Measurements from ENCODE around the gene FBN1.

FBN1 gene

GRCh38 chr15:48547286-48547685, 98.2 kb downstream of the FBN1 start:
- no peak for DNase-seq

GRCh38 chr15:48546296-48546695, 99.2 kb downstream of the FBN1 start:
- DNase-seq, result no peak

DNA sequence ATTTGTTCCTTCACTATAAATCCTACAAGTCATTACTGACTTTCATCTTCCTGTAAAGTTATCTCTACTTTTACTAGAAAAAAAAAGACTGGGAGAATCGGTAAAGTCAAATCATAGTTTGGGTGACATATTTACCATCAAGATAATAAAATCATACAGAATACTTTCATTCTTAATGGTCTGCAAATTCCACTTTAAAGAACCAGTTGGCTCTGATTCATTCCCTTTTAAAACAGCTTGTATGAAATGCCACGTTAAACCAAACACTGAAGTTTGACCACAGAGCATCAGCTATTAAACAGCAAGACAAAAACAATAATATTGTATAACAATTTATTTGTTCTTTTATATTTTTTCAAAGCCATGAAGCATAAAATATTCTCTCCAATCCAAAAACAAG, 100.7 kb downstream of the FBN1 start:
- no peak for DNase-seq

DNA sequence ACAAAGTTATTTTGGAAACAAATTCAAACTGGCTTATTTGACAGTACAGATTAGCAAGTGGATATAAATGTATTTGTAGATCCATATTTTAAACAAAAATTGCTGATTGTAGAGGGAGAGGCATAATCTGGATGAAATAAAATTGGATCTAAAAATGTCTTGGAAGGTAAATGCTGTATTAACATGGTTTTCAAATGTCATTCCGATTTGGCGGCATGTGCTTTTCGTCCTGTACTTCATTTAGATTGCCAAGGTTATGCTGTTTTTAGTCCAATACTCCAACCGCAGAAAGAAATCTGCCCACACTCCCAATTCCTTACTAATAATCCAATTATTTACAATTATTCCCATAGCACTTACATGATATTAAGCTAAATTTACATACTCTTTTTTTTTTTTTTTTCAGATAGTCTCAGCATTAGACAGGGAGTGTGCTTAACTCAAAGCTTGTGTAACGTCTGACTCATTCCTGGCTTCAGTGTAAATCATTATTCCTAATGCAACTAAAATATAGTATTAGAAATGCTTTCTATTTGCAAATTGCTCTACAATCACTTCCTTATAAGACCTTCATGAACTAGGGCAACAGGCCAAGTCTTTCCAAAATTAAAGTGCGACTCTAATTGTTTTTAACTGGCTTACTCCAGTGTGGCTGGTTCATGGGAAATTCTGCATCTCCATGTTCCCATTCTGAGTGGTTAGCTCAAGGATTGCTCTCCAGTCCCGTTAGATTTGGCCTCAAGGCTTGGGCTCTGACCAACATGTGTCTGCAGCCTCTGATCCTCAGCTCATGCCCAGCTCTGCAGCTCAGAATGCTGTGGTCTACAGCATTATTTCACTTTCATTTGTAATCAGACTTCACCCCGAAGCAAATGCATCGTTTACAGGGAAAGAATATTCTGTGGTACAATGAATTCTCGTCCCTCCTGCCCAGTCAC, 103.9 kb downstream of the FBN1 start:
- no peak for DNase-seq

GRCh38 chr15:48540756-48541155, 104.8 kb downstream of the FBN1 start:
- no peak for DNase-seq

GRCh38 chr15:48538941-48539340, 106.6 kb downstream of the FBN1 start:
- no peak for DNase-seq

DNA sequence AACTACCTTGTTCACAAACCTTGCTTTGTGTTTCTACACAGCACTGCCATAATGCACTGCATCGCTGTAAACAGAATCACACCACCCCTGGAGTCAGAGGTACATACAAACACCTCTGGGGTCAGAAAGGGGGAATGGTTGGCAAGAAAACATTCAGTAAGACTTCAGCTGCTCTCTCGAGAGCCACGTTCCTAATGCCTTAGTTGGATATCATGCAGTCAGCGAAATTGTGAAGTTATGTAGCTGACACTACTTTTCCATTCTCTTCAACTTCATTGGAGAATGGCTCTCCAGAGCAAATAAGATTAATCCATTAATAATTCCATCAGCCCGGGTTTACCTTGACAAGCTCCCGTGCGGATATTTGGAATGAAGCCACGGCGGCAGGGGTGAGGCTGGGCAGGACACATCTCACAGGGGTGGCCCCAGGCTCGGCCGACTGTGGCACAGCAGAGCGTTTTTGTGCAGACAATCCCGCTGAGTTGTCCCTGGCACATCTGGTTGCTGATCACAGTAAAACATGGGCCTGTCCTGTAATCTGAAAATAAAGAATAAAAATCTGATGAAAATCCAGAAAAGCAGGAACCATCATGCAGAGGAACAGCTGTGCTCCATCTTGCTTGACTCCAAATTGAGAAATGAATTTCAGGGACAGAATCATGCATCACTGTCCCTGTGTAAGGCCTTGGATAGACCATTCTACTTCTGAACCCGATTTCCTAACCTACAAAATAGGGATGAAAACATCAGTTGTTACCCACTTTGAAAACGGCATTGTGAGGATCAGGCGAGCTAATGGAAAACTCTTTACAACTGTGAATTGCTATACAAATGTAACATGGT, 108.0 kb downstream of the FBN1 start:
- no peak for DNase-seq

- DNase-seq, result no peak
These were observed 108.8 kb downstream of the FBN1 start for GRCh38 chr15:48536681-48537091.

- DNase-seq, result no peak
These were observed 111.5 kb downstream of the FBN1 start for GRCh38 chr15:48533982-48534381.

DNA sequence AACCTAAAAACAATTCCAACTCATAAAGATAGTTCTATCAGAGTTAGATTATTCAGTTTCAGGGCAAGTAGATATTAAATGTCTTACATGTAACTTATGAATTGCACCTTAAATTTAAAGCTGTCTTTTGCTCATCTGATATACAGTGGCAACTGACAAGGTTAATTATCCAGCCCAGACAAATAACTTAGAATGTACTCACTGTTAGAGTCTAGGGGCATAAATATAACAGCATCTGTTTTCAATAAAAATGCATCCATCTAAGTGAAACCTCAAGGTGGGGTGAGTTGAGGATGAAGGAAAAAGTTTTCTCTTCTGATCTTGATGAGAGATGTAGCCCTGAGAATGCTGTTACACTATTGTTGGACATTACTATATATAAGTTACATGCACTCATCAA, 112.6 kb downstream of the FBN1 start:
- no peak for DNase-seq

DNA sequence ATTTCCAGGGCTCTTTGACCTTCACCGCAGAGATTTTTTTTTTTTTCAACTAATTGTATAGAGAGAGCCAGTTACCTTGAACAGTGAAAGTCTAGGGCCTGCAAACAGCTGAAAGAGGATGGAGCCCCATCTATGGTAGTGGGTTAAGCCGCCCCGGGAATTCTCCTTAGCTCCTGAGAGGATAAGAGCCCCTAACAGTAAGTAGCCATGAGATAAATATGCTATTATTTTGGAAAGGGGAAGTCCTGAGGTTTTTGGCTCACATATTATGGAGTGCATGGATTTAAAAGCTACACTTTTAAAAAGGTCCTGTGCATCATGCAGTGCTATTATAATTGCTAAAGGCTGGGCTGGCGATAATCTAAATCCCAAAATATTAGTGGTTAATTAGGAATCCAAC, 115.0 kb downstream of the FBN1 start:
- DNase-seq, result no peak

- DNase-seq, result no peak
These were observed 116.6 kb downstream of the FBN1 start for GRCh38 chr15:48528921-48529320.

- no peak for DNase-seq
These were observed 118.0 kb downstream of the FBN1 start for GRCh38 chr15:48527517-48527916.

DNA sequence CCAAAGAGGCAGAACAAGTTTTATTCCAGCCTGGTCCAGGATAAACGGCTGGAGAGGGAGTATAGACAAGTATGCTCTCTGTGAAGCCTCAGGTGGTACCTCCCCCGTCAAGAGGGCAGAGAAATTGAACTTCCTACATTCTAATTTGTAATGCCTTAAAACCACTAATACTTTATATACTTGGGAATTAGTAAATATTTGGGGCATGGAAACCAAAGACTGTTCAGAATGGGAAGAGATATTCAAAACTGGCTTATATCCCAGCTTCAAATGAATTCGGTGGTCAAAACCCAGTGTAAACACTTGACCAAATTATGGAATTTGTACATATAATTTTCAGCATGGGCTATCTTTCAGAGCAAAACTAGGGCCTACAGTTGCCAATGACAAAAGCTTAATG, 122.6 kb downstream of the FBN1 start:
- no peak for DNase-seq

DNA sequence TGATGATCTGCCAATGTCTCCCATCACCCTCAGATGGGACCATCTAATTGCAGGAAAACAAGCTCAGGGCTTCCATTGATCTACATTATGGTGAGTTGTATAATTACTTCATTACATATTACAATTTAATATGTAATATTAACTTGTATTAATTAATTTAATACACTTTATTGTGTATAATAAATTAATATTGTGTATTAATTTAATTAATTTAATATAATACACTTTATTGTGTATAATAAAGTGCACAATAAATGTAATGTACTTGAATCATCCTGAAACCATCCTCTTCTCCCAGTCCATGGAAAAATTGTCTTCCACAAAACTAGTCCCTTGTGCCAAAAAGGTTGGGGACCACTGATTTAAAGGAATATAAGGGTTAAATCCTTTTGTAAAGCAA, 123.4 kb downstream of the FBN1 start:
- no peak for DNase-seq

GRCh38 chr15:48520376-48521155, 124.9 kb downstream of the FBN1 start:
- DNase-seq, result no peak

DNA sequence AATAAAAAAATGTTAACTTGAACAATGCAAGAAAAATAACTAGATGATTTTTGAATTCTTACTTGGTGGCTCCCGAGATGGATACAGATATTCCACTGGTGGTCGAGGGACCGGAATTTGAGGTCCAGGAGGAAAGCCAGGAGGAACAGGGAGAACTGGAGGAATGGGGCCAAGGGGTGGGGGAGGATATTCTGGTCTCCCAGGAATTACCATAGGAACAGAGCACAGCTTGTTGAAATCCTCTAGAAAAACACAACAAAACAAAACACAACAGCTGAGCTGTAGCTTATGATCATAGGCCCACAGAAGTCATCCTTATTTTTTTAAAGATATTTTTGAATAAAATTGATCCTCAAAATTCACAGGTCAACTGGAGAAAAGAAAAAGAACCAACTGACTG, 129.4 kb downstream of the FBN1 start:
- no peak for DNase-seq

DNA sequence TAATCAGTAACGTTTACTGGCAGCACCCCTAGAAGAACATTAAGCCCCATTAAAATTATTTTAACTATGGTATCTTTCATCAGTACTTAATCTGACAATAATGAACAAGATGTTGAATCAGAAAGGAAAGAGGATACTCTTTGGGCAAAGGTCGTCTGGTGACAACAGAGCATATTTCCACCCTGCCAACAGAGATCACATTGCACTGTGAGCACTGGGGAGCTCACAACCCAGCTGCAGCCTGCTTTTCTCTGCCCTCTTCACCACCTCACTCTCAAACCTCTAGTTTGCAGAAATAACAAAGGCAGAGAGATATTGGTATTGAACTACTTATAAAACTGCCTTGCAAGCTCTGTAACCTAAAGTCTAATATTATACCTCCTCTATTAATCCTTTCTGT, 130.0 kb downstream of the FBN1 start:
- no peak for DNase-seq

DNA sequence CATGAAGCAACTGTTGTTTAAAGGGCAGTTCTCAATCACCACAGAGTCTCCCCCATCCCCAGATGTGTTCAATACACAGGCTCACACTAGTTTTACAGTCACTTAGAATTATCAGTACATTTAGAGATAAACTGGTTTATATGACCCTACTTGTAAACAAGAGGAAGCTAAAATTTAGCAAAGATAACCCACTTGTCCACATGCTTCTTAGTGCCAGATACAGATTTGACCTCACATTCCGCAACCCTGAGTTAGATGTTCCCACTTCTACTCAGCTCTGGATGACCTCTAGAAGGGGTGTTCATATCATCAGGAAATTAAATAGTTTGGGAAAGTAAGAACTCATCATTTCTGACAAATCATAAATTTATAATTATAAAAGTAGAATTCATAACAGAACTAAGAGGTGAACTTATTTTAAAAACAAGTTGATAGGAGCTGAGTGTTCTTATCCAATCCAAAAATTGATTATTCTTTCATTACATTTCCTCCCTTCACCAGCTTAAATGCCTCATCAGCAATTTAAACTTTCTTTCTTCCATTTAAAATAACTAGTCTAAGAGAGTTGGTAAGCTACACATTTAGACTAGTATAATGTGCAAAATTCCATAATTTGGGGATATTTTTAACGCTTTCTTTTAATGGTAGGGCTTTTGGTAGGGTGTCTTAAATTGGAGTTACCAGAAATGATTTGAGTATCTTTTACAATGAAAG, 131.2 kb downstream of the FBN1 start:
- no peak for DNase-seq

DNA sequence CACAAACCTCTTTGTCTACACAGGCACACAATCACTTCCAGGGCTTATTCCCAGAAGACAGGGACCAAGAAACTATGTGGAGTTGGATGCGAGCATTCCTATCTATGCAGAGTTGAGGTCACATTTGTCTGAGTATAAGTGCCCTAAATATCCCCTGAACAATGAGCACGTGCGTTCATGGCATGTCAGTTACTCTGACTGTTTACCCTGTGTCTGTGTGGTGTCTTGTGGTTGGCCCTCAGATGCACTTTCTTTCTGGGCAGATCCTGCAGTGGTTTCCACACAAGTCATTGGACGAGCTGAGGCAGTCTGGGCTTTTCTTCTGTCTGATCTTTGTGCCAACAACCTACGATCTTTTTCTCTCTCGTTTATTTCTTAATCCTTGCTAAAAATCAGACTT, 134.5 kb downstream of the FBN1 start:
- no peak for DNase-seq

- DNase-seq, result no peak
These were observed 138.0 kb downstream of the FBN1 start for GRCh38 chr15:48507416-48508065.

GRCh38 chr15:48505067-48505466, 140.4 kb downstream of the FBN1 start:
- DNase-seq, result no peak
